IMR-90 (cell line): Measurements from ENCODE around the gene CCNA1. TPM values are rescaled to one million over a fixed set of nuclear protein-coding genes. Genes with fewer than 3 reads are reported as not detected.

Source experiments
- ATAC-seq: fragments of 200-7000 bp; cut with Tn5 transposase; 2 replicates; pipeline ENCODE4 v1.9.1; 2020; ENCODE audit warnings: low read depth, mild to moderate bottlenecking, moderate library complexity
- BruUV-seq: library from RNA; stranded (reverse); fragments of 400-500 nt; replicated peaks from 2 replicates; lab custom pipeline; 2021; lab: Mats Ljungman, UMichigan
- CTCF ChIA-PET: fragments of 300-600 bp; formaldehyde crosslinking; extraction: SDS; loops from one replicate; lab custom pipeline; 2021; ENCODE audit warnings: antibody characterized with exemption; lab: Yijun Ruan, JAX
- POLR2A ChIA-PET: fragments of 300-600 bp; sonication (Branson Sonifier 250); formaldehyde crosslinking; loops from one replicate; lab custom pipeline; 2022; ENCODE audit warnings: antibody characterized with exemption; ENCODE audit not compliant: unreplicated experiment; lab: Charles Lee
- DNase-seq: peaks from one replicate; pipeline ENCODE4 v3.0.0; 2013
- H2AFZ ChIP-seq: replicated peaks from 2 replicates; pipeline ENCODE3; 2013; ENCODE audit warnings: low read length, mild to moderate bottlenecking; ENCODE audit not compliant: poor library complexity
- H2AK5ac ChIP-seq: 2 replicates; pipeline ENCODE4 v1.6.1; 2013; ENCODE audit warnings: low read depth, low read length, inconsistent platforms
- H2AK9ac ChIP-seq: replicated peaks from 2 replicates; pipeline ENCODE3; 2013; ENCODE audit warnings: mild to moderate bottlenecking, low read depth, low read length, moderate library complexity; ENCODE audit not compliant: poor library complexity
- H2BK120ac ChIP-seq: 2 replicates; pipeline ENCODE4 v1.6.1; 2013; ENCODE audit warnings: low read depth, low read length, inconsistent platforms
- H2BK15ac ChIP-seq: 3 replicates; pipeline ENCODE4 v1.6.1; 2013; ENCODE audit warnings: low read depth, low read length, inconsistent platforms
- H2BK20ac ChIP-seq: 2 replicates; pipeline ENCODE4 v1.6.1; 2013; ENCODE audit warnings: low read depth, mild to moderate bottlenecking, inconsistent platforms, low read length, moderate library complexity
- H2BK5ac ChIP-seq: 2 replicates; pipeline ENCODE4 v1.6.1; 2013; ENCODE audit warnings: mild to moderate bottlenecking, low read depth, low read length, inconsistent platforms; ENCODE audit not compliant: poor library complexity, severe bottlenecking
- H3K14ac ChIP-seq: replicated peaks from 2 replicates; pipeline ENCODE4 v1.6.1; 2013; ENCODE audit warnings: low read depth, low read length, inconsistent platforms
- H3K18ac ChIP-seq: 2 replicates; pipeline ENCODE4 v1.6.1; 2013; ENCODE audit warnings: low read depth, low read length, control low read depth
- H3K23ac ChIP-seq: 2 replicates; pipeline ENCODE4 v1.6.1; 2013; ENCODE audit warnings: low read depth, low read length, inconsistent platforms
- H3K27ac ChIP-seq: 2 replicates; pipeline ENCODE4 v1.5.1; 2013; ENCODE audit warnings: mild to moderate bottlenecking, control low read depth, low read length; ENCODE audit not compliant: insufficient read depth
- H3K27me3 ChIP-seq: 2 replicates; pipeline ENCODE4 v1.6.1; 2013; ENCODE audit warnings: low read length; ENCODE audit not compliant: control insufficient read depth, insufficient read depth
- H3K36me3 ChIP-seq: 2 replicates; pipeline ENCODE4 v1.6.1; 2013; ENCODE audit warnings: low read length, mixed read lengths; ENCODE audit not compliant: control insufficient read depth, insufficient read depth
- H3K4ac ChIP-seq: 2 replicates; pipeline ENCODE4 v1.6.1; 2013; ENCODE audit warnings: low read depth, low read length, inconsistent platforms
- H3K4me1 ChIP-seq: 2 replicates; pipeline ENCODE4 v1.6.1; 2013; ENCODE audit warnings: low read length, mixed read lengths; ENCODE audit not compliant: control insufficient read depth, insufficient read depth
- H3K4me2 ChIP-seq: 2 replicates; pipeline ENCODE4 v1.6.1; 2013; ENCODE audit warnings: low read depth, mild to moderate bottlenecking, control low read depth, low read length, moderate library complexity
- H3K4me3 ChIP-seq: 2 replicates; pipeline ENCODE4 v1.5.1; 2013; ENCODE audit warnings: low read depth, mild to moderate bottlenecking, control low read depth, low read length, moderate library complexity; ENCODE audit not compliant: insufficient read depth
- H3K56ac ChIP-seq: 2 replicates; pipeline ENCODE4 v1.6.1; 2013; ENCODE audit warnings: low read length, inconsistent platforms; ENCODE audit not compliant: insufficient read depth; ENCODE audit errors: extremely low read depth
- H3K79me1 ChIP-seq, 2 experiments: 2 replicates each; pipeline ENCODE4 v1.6.1; 2013; ENCODE audit warnings: low read length in 2 of 2, inconsistent platforms in 1 of 2, low read depth in 1 of 2
- H3K9ac ChIP-seq: 2 replicates; pipeline ENCODE4 v1.6.1; 2013; ENCODE audit warnings: low read depth, low read length, control low read depth
- H3K9me1 ChIP-seq: 2 replicates; pipeline ENCODE4 v1.6.1; 2013; ENCODE audit warnings: low read length, inconsistent platforms; ENCODE audit not compliant: insufficient read depth
- H3K9me3 ChIP-seq: 2 replicates; pipeline ENCODE4 v1.6.1; 2013; ENCODE audit warnings: low read length; ENCODE audit not compliant: control insufficient read depth, insufficient read depth
- H4K20me1 ChIP-seq: 2 replicates; pipeline ENCODE4 v1.6.1; 2013; ENCODE audit warnings: low read length, inconsistent platforms; ENCODE audit not compliant: insufficient read depth
- H4K5ac ChIP-seq: 2 replicates; pipeline ENCODE4 v1.6.1; 2013; ENCODE audit warnings: mild to moderate bottlenecking, low read depth, low read length, control low read depth
- H4K8ac ChIP-seq, 2 experiments: 2 replicates each; pipeline ENCODE4 v1.6.1; 2013; ENCODE audit warnings: low read depth in 2 of 2, low read length in 2 of 2, control low read depth in 1 of 2, inconsistent platforms in 1 of 2
- H4K91ac ChIP-seq: 2 replicates; pipeline ENCODE4 v1.6.1; 2013; ENCODE audit warnings: low read depth, low read length, inconsistent platforms; ENCODE audit not compliant: insufficient read depth
- BHLHE40 ChIP-seq: fragments of 150-350 bp; IDR thresholded peaks from 2 replicates; pipeline ENCODE4 v1.6.1; 2016; ENCODE audit warnings: mild to moderate bottlenecking, low read depth, low read length
- CEBPB ChIP-seq: IDR thresholded peaks from 2 replicates; pipeline ENCODE4 v1.6.1; 2012; ENCODE audit warnings: low read depth, low read length, improper control_type of control experiment
- CHD1 ChIP-seq: IDR thresholded peaks from 2 replicates; pipeline ENCODE4 v1.6.1; 2012; ENCODE audit warnings: low read depth, low read length, improper control_type of control experiment
- FOS ChIP-seq: fragments of 150-350 bp; IDR thresholded peaks from 2 replicates; pipeline ENCODE4 v1.6.1; 2016; ENCODE audit warnings: low read depth, low read length
- MAFK ChIP-seq: IDR thresholded peaks from 2 replicates; pipeline ENCODE4 v1.6.1; 2012; ENCODE audit warnings: low read depth, low read length, improper control_type of control experiment
- MAZ ChIP-seq: IDR thresholded peaks from 2 replicates; pipeline ENCODE4 v1.6.1; 2012; ENCODE audit warnings: low read depth, mild to moderate bottlenecking, low read length, improper control_type of control experiment, moderate library complexity, borderline replicate concordance
- MXI1 ChIP-seq: IDR thresholded peaks from 2 replicates; pipeline ENCODE4 v1.6.1; 2012; ENCODE audit warnings: low read depth, mild to moderate bottlenecking, low read length, moderate library complexity, borderline replicate concordance
- NFE2L2 ChIP-seq: fragments of 150-350 bp; IDR thresholded peaks from 2 replicates; pipeline ENCODE4 v1.6.1; 2016; ENCODE audit warnings: low read depth, mild to moderate bottlenecking, low read length
- POLR2A ChIP-seq: IDR thresholded peaks from 2 replicates; pipeline ENCODE4 v1.6.1; 2012; ENCODE audit warnings: mild to moderate bottlenecking, low read depth, low read length
- RAD21 ChIP-seq: IDR thresholded peaks from 2 replicates; pipeline ENCODE4 v1.6.1; 2012; ENCODE audit warnings: low read length, improper control_type of control experiment
- RCOR1 ChIP-seq: IDR thresholded peaks from 2 replicates; pipeline ENCODE4 v1.6.1; 2012; ENCODE audit warnings: mild to moderate bottlenecking, low read length, improper control_type of control experiment; ENCODE audit not compliant: insufficient replicate concordance
- RFX5 ChIP-seq: IDR thresholded peaks from 2 replicates; pipeline ENCODE4 v1.8.0; 2012; ENCODE audit warnings: low read depth, mild to moderate bottlenecking, low read length, moderate library complexity
- SMC3 ChIP-seq: fragments of 150-350 bp; IDR thresholded peaks from 2 replicates; pipeline ENCODE4 v1.6.1; 2016; ENCODE audit warnings: low read depth, mild to moderate bottlenecking, antibody characterized with exemption, low read length, moderate library complexity
- WGBS, 2 experiments: methylation state at CpG; one replicate each; pipeline versions ENCODE4 v1.1.5 to v1.1.7; 2013; ENCODE audit warnings: missing lambda C conversion rate in 2 of 2; ENCODE audit not compliant: insufficient read length in 1 of 2; ENCODE audit errors: extremely low coverage in 2 of 2; 5-methylcytosine and 5-hydroxymethylcytosine counted together
- dilution Hi-C: fragments of 300-500 bp; cut with HindIII; formaldehyde crosslinking; loops from one replicate; pipeline ENCODE4 v1.14.3; 2018; ENCODE audit warnings: low sequenced_read_pairs; ENCODE audit not compliant: unreplicated experiment
- in situ Hi-C: fragments of 300-500 bp; cut with MboI; formaldehyde crosslinking; loops from 3 replicates; pipeline ENCODE4 v1.14.3; 2019; ENCODE audit warnings: low sequenced_read_pairs, inconsistent platforms, mixed read lengths
- intact Hi-C: fragments of 100-400 bp; cut with micrococcal nuclease; formaldehyde crosslinking; loops from 2 replicates; pipeline ENCODE4 v1.10.0; 2022
- polyA plus RNA-seq, 3 experiments: library from polyadenylated mRNA; depleted of rRNA; stranded (reverse); fragments of >200 nt; gene quantifications; 2 replicates each; pipeline ENCODE4 v1.2.3, GENCODE V29; 2012; ENCODE audit warnings: low replicate concordance in 1 of 3
- total RNA-seq: library from RNA; depleted of rRNA; stranded (reverse); fragments of >200 nt; gene quantifications from 2 replicates; pipeline ENCODE4 v1.2.3, GENCODE V29; 2012
- TF ChIP-seq, protein P1 (sequence below): conservative IDR thresholded peaks from 2 replicates; pipeline ENCODE4 v1.5.1; 2012; ENCODE audit warnings: mild to moderate bottlenecking, low read depth, low read length, improper control_type of control experiment
- TF ChIP-seq, protein P2 (sequence below): fragments of 150-350 bp; IDR thresholded peaks from 2 replicates; pipeline ENCODE4 v1.6.1; 2016; ENCODE audit warnings: low read depth, mild to moderate bottlenecking, low read length, moderate library complexity, borderline replicate concordance
- TF ChIP-seq, protein P3 (sequence below): fragments of 150-350 bp; IDR thresholded peaks from 2 replicates; pipeline ENCODE4 v1.6.1; 2017; ENCODE audit warnings: mild to moderate bottlenecking, antibody characterized with exemption, low read length, low read depth

CCNA1 gene
- total and polyA plus RNA-seq, 2 of the 4 experiments (the other 2 are of a cell fraction): 0.07 TPM; not detected in 1

- H4K91ac ChIP-seq: no peak overlapping the region
- ATAC-seq (peak; percentile 94), DNase-seq (peak; percentile 59)
- no peak overlapping the region for H2AK5ac ChIP-seq
- ChIA-PET POLR2A (no interaction called here), CTCF (interaction anchor here (0.7 to 1.0 kb wide), 4 partner anchors 9 to 569 kb away, joined by 3 to 4 read pairs (median 3); no protein-coding TSS in a partner anchor)
- no peak overlapping the region for H3K4me3 ChIP-seq
- TF ChIP-seq NFE2L2 (no peak), RFX5 (no peak), MXI1 (no peak), MAFK (no peak), CHD1 (no peak), RAD21 (peak; percentile 75), MAZ (no peak), FOS (no peak), BHLHE40 (no peak), RCOR1 (no peak), POLR2A (no peak), CEBPB (no peak), SMC3 (peak; percentile 64)
- TF ChIP-seq, protein P1, sequence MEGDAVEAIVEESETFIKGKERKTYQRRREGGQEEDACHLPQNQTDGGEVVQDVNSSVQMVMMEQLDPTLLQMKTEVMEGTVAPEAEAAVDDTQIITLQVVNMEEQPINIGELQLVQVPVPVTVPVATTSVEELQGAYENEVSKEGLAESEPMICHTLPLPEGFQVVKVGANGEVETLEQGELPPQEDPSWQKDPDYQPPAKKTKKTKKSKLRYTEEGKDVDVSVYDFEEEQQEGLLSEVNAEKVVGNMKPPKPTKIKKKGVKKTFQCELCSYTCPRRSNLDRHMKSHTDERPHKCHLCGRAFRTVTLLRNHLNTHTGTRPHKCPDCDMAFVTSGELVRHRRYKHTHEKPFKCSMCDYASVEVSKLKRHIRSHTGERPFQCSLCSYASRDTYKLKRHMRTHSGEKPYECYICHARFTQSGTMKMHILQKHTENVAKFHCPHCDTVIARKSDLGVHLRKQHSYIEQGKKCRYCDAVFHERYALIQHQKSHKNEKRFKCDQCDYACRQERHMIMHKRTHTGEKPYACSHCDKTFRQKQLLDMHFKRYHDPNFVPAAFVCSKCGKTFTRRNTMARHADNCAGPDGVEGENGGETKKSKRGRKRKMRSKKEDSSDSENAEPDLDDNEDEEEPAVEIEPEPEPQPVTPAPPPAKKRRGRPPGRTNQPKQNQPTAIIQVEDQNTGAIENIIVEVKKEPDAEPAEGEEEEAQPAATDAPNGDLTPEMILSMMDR: peak; percentile 79
- TF ChIP-seq, protein P2, sequence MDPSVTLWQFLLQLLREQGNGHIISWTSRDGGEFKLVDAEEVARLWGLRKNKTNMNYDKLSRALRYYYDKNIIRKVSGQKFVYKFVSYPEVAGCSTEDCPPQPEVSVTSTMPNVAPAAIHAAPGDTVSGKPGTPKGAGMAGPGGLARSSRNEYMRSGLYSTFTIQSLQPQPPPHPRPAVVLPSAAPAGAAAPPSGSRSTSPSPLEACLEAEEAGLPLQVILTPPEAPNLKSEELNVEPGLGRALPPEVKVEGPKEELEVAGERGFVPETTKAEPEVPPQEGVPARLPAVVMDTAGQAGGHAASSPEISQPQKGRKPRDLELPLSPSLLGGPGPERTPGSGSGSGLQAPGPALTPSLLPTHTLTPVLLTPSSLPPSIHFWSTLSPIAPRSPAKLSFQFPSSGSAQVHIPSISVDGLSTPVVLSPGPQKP: no peak
- TF ChIP-seq, protein P3, sequence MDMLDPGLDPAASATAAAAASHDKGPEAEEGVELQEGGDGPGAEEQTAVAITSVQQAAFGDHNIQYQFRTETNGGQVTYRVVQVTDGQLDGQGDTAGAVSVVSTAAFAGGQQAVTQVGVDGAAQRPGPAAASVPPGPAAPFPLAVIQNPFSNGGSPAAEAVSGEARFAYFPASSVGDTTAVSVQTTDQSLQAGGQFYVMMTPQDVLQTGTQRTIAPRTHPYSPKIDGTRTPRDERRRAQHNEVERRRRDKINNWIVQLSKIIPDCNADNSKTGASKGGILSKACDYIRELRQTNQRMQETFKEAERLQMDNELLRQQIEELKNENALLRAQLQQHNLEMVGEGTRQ: no peak
- H3K36me3 ChIP-seq: no peaks in the 10 kb centered on the region
- H2BK15ac ChIP-seq: no peak overlapping the region
- H3K9me1 ChIP-seq: no peaks in the 10 kb centered on the region
- H3K4me1 ChIP-seq: no peaks in the 10 kb centered on the region
- H3K4me2 ChIP-seq: no peak overlapping the region
- H2BK5ac ChIP-seq: no peak overlapping the region
- H3K27me3 ChIP-seq: no peaks in the 10 kb centered on the region
- no peaks in the 10 kb centered on the region for H3K79me1 ChIP-seq
- H3K9ac ChIP-seq: no peak overlapping the region
- no peak overlapping the region for H3K18ac ChIP-seq
- no peak overlapping the region for H3K14ac ChIP-seq
- no peak overlapping the region for H2AFZ ChIP-seq
- no peak overlapping the region for H2AK9ac ChIP-seq
- no peak overlapping the region for H3K23ac ChIP-seq
- H3K27ac ChIP-seq: no peak overlapping the region
- no peak overlapping the region for H4K8ac ChIP-seq
- intact Hi-C loops (loop anchor here (1.0 to 5.0 kb wide), 4 partner anchors 316 to 647 kb away; no protein-coding TSS in a partner anchor), in situ Hi-C loops (loop anchor here (10.0 kb wide), 1 partner anchor 574 kb away; the partner anchor contains the start of gene ALG5), dilution Hi-C loops (no loop called here)
- BruUV-seq: no TSS peak
- no peak overlapping the region for H2BK20ac ChIP-seq
- no peak overlapping the region for H3K56ac ChIP-seq
- H4K20me1 ChIP-seq: no peaks in the 10 kb centered on the region
- no peaks in the 10 kb centered on the region for H3K9me3 ChIP-seq
- WGBS, 2 experiments: 94% methylated on average over 2 of the region's 6 CpGs; no CpG with 5 or more reads in 1 of the 2 experiments
- no peak overlapping the region for H2BK120ac ChIP-seq
- H3K4ac ChIP-seq: no peak overlapping the region
- no peak overlapping the region for H4K5ac ChIP-seq
Observed at GRCh38 chr13:36420437-36420891, 11.8 kb upstream of the CCNA1 start.
